Liver (tissue), 9 donors: ENCODE results near the gene ACAD9. TPM values are rescaled to one million over a fixed set of nuclear protein-coding genes. Genes with fewer than 3 reads are reported as not detected.

ENCODE experiments used
- DNase-seq: peaks from one replicate; pipeline ENCODE4 v3.0.0-alpha.2; 2017; ENCODE audit warnings: low spot score
- H3K27ac ChIP-seq, 2 donors: one replicate each; pipeline ENCODE4 v1.7.0; 2013; ENCODE audit warnings: inconsistent platforms in 2 of 2, low read length in 2 of 2, control low read depth in 1 of 2, low read depth in 1 of 2, mild to moderate bottlenecking in 1 of 2
- H3K27me3 ChIP-seq, 4 donors: one replicate each; pipeline versions ENCODE4 v1.6.1 to v1.7.0; 2013; ENCODE audit warnings: low read length in 3 of 4, inconsistent platforms in 1 of 4, mild to moderate bottlenecking in 1 of 4, moderate library complexity in 1 of 4; ENCODE audit not compliant: control insufficient read depth in 4 of 4, insufficient read depth in 4 of 4
- H3K36me3 ChIP-seq, 4 donors: one replicate each; pipeline versions ENCODE4 v1.6.1 to v1.7.0; 2013; ENCODE audit warnings: low read length in 3 of 4, mild to moderate bottlenecking in 3 of 4, low read depth in 1 of 4, moderate library complexity in 1 of 4; ENCODE audit not compliant: control insufficient read depth in 4 of 4, insufficient read depth in 3 of 4
- H3K4me1 ChIP-seq, 4 donors: one replicate each; pipeline versions ENCODE4 v1.6.1 to v1.7.0; 2013; ENCODE audit warnings: low read length in 3 of 4, mild to moderate bottlenecking in 3 of 4, moderate library complexity in 1 of 4; ENCODE audit not compliant: control insufficient read depth in 4 of 4, insufficient read depth in 4 of 4
- H3K4me3 ChIP-seq, 3 donors: one replicate each; pipeline versions ENCODE4 v1.6.1 to v1.7.0; 2013; ENCODE audit warnings: low read length in 3 of 3, control low read depth in 1 of 3, low read depth in 1 of 3, mild to moderate bottlenecking in 1 of 3
- H3K9ac ChIP-seq, 2 donors: one replicate each; pipeline ENCODE4 v1.7.0; 2013; ENCODE audit warnings: low read length in 2 of 2, mild to moderate bottlenecking in 2 of 2, moderate library complexity in 2 of 2, control low read depth in 1 of 2, low read depth in 1 of 2
- H3K9me3 ChIP-seq, 4 donors: one replicate each; pipeline versions ENCODE4 v1.6.1 to v1.7.0; 2013; ENCODE audit warnings: low read length in 3 of 4; ENCODE audit not compliant: control insufficient read depth in 4 of 4
- EGR1 ChIP-seq, 2 donors: IDR thresholded peaks; 2 replicates each; pipeline ENCODE4 v1.6.1; 2016 to 2018; ENCODE audit warnings: antibody characterized with exemption in 2 of 2, low read depth in 2 of 2
- GABPA ChIP-seq, 2 donors: IDR thresholded peaks in 1 of 2; conservative IDR thresholded peaks in 1 of 2; 2 replicates each; pipeline ENCODE4 v1.6.1; 2016; ENCODE audit warnings: antibody characterized with exemption in 2 of 2, mild to moderate bottlenecking in 1 of 2, moderate library complexity in 1 of 2
- HNF4A ChIP-seq, 2 donors: conservative IDR thresholded peaks; 2 replicates each; pipeline ENCODE4 v1.6.1; 2016; ENCODE audit warnings: antibody characterized with exemption in 2 of 2, mild to moderate bottlenecking in 2 of 2
- JUND ChIP-seq, 2 donors: IDR thresholded peaks; 2 replicates each; pipeline ENCODE4 v1.6.1; 2016; ENCODE audit warnings: antibody characterized with exemption in 2 of 2
- NR2F2 ChIP-seq: IDR thresholded peaks from 2 replicates; pipeline ENCODE4 v1.6.1; 2016; ENCODE audit warnings: antibody characterized with exemption
- RAD21 ChIP-seq, 2 donors: IDR thresholded peaks; 2 replicates each; pipeline ENCODE4 v1.6.1; 2016; ENCODE audit warnings: antibody characterized with exemption in 2 of 2, mild to moderate bottlenecking in 2 of 2
- RXRA ChIP-seq, 2 donors: IDR thresholded peaks; 2 replicates each; pipeline ENCODE4 v1.6.1; 2017 to 2018; ENCODE audit warnings: antibody characterized with exemption in 2 of 2, mild to moderate bottlenecking in 1 of 2
- SP1 ChIP-seq: IDR thresholded peaks from 2 replicates; pipeline ENCODE4 v1.6.1; 2018; ENCODE audit warnings: antibody characterized with exemption, mild to moderate bottlenecking
- YY1 ChIP-seq: IDR thresholded peaks from 2 replicates; pipeline ENCODE4 v1.6.1; 2016; ENCODE audit warnings: antibody characterized with exemption, mild to moderate bottlenecking
- WGBS: extraction: QIAGEN DNeasy Blood & Tissue Kit; methylation state at CpG from one replicate; pipeline ENCODE4 v1.1.7; 2013; 5-methylcytosine and 5-hydroxymethylcytosine counted together
- polyA plus RNA-seq, 2 donors: library from polyadenylated mRNA; stranded (reverse) in 1 of 2; unstranded in 1 of 2; fragments of 200-250 nt in 1 of 2; fragments of >200 nt in 1 of 2; fragmentation: Nextera tagmentation in 1 of 2; extraction: Ambion mirVana in 1 of 2; gene quantifications; one replicate each; pipeline versions ENCODE4 v1.2.1 to v1.2.3, GENCODE V29; 2013 to 2015
- total RNA-seq, 2 donors: library from RNA; depleted of rRNA; stranded (reverse); fragments of >200 nt; gene quantifications; one replicate each; pipeline ENCODE4 v1.2.3, GENCODE V29; 2014
- TF ChIP-seq, protein P1 (sequence below): fragments of 150-350 bp; IDR thresholded peaks from 2 replicates; pipeline ENCODE4 v1.5.1; 2017; ENCODE audit warnings: improper control_type of control experiment, low read depth, low read length; ENCODE audit not compliant: missing input control
- TF ChIP-seq, protein P2 (sequence below): IDR thresholded peaks from 2 replicates; pipeline ENCODE4 v1.6.1; 2016; ENCODE audit warnings: antibody characterized with exemption
- TF ChIP-seq, protein P3 (sequence below): IDR thresholded peaks from 2 replicates; pipeline ENCODE4 v1.6.1; 2016; ENCODE audit warnings: antibody characterized with exemption
- TF ChIP-seq, protein P4 (sequence below): IDR thresholded peaks from 2 replicates; pipeline ENCODE4 v1.6.1; 2016; ENCODE audit warnings: antibody characterized with exemption, mild to moderate bottlenecking
- TF ChIP-seq, protein P5 (sequence below): IDR thresholded peaks from 2 replicates; pipeline ENCODE4 v1.6.1; 2016; ENCODE audit warnings: antibody characterized with exemption
- donor health status: healthy.
- donor health status: healthy.
- donor health status: healthy.
- donor health status: healthy.
- donor health status: healthy.

ACAD9 gene
- total and polyA plus RNA-seq, 4 donors: 18.3 to 35.8 (median 27.2) TPM

DNA sequence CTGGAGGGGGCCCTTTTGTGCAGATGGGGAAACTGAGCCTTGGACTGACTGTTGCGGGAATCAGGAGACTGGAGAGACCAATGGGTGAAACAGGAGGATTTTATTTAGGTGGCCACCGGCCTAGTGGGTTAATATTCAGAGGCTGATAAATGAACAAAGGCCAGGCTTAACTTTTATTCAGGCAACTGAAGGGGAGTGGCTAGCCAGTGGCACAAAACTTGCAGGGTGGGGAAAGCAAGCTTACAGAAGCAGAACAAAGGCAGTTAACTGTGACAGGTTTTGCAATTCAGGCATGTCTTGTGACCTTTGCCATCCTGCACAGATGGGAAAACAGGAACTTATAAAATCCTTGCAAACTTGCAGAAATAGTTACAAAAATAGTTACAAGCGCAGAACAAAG lies 24.9 kb upstream of the ACAD9 start:
- Histone ChIP-seq H3K27ac (no peak overlapping the region), H3K9ac (no peak overlapping the region), H3K4me3 (no peak overlapping the region), H3K4me1 (no peaks in the 10 kb centered on the region), H3K9me3 (peaks cover 0 to 12% (median 7%) of the 10 kb centered on the region in 4 donors), H3K36me3 (no peaks in the 10 kb centered on the region), H3K27me3 (no peaks in the 10 kb centered on the region)
- TF ChIP-seq, protein P1, sequence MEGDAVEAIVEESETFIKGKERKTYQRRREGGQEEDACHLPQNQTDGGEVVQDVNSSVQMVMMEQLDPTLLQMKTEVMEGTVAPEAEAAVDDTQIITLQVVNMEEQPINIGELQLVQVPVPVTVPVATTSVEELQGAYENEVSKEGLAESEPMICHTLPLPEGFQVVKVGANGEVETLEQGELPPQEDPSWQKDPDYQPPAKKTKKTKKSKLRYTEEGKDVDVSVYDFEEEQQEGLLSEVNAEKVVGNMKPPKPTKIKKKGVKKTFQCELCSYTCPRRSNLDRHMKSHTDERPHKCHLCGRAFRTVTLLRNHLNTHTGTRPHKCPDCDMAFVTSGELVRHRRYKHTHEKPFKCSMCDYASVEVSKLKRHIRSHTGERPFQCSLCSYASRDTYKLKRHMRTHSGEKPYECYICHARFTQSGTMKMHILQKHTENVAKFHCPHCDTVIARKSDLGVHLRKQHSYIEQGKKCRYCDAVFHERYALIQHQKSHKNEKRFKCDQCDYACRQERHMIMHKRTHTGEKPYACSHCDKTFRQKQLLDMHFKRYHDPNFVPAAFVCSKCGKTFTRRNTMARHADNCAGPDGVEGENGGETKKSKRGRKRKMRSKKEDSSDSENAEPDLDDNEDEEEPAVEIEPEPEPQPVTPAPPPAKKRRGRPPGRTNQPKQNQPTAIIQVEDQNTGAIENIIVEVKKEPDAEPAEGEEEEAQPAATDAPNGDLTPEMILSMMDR: no peak
- TF ChIP-seq HNF4A (conservative IDR thresholded peaks at IDR 0.05): no peak
- WGBS: 87% methylated on average over 3 of the region's 3 CpGs
- DNase-seq: no peak

DNA sequence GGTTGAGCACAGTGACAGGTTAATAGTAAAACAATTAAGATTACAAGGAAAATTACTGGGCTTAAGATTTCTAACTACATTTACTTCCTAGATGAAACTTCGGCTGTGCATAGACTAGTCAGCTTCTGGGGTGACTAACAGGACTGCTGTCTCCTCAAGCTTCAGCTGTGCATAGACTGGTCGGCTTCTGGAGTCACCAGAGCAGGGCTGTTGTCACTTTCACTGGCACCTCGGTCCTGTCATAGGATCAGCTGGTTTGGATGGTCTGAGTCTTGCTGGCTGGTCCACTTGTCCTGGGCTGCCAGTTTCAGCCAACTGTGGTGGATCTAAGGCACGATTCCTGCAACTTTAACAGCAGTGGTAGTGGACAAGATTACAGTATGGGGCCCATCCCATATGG lies 23.9 kb upstream of the ACAD9 start:
- no peak for DNase-seq
- Histone ChIP-seq H3K9me3 (peaks cover 0 to 19% (median 10%) of the 10 kb centered on the region in 4 donors), H3K27me3 (no peaks in the 10 kb centered on the region), H3K4me3 (no peak overlapping the region), H3K36me3 (no peaks in the 10 kb centered on the region), H3K4me1 (no peaks in the 10 kb centered on the region), H3K27ac (no peak overlapping the region), H3K9ac (no peak overlapping the region)
- TF ChIP-seq, protein P1: no peak
- TF ChIP-seq, protein P2, sequence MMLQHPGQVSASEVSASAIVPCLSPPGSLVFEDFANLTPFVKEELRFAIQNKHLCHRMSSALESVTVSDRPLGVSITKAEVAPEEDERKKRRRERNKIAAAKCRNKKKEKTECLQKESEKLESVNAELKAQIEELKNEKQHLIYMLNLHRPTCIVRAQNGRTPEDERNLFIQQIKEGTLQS: no peak
- no peak for TF ChIP-seq JUND (IDR thresholded peaks at IDR 0.05)
- no peak for TF ChIP-seq GABPA (IDR thresholded peaks at IDR 0.05 in 1 of 2, conservative IDR thresholded peaks at IDR 0.05 in 1 of 2)
- TF ChIP-seq, protein P3, sequence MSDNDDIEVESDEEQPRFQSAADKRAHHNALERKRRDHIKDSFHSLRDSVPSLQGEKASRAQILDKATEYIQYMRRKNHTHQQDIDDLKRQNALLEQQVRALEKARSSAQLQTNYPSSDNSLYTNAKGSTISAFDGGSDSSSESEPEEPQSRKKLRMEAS: no peak
- 67% methylated on average over 4 of the region's 4 CpGs for WGBS

DNA sequence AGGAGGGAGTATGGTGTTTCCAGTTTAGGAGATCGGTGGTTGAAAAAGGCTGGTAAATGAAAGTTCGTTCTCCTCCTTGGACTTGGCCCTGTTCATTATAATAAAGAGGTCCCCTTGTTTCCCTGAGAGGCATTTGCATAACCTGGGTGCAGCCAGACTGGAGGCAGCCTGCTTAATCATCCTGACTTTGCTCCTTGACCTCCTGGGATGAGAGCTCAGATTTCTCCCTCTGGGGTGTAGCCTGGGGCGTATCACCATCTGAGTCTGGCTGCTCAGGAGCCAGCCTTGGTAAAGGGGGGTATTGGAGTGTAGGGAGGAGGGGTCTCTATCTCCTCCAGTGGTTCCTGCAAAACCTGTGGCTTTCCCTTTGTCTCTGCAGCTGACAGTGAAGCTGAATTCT lies 21.3 kb upstream of the ACAD9 start:
- DNase-seq: no peak
- TF ChIP-seq SP1: no peak
- TF ChIP-seq HNF4A (conservative IDR thresholded peaks at IDR 0.05): no peak
- TF ChIP-seq, protein P4, sequence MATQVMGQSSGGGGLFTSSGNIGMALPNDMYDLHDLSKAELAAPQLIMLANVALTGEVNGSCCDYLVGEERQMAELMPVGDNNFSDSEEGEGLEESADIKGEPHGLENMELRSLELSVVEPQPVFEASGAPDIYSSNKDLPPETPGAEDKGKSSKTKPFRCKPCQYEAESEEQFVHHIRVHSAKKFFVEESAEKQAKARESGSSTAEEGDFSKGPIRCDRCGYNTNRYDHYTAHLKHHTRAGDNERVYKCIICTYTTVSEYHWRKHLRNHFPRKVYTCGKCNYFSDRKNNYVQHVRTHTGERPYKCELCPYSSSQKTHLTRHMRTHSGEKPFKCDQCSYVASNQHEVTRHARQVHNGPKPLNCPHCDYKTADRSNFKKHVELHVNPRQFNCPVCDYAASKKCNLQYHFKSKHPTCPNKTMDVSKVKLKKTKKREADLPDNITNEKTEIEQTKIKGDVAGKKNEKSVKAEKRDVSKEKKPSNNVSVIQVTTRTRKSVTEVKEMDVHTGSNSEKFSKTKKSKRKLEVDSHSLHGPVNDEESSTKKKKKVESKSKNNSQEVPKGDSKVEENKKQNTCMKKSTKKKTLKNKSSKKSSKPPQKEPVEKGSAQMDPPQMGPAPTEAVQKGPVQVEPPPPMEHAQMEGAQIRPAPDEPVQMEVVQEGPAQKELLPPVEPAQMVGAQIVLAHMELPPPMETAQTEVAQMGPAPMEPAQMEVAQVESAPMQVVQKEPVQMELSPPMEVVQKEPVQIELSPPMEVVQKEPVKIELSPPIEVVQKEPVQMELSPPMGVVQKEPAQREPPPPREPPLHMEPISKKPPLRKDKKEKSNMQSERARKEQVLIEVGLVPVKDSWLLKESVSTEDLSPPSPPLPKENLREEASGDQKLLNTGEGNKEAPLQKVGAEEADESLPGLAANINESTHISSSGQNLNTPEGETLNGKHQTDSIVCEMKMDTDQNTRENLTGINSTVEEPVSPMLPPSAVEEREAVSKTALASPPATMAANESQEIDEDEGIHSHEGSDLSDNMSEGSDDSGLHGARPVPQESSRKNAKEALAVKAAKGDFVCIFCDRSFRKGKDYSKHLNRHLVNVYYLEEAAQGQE: no peak
- TF ChIP-seq NR2F2: no peak
- TF ChIP-seq YY1: no peak
- TF ChIP-seq EGR1 (IDR thresholded peaks at IDR 0.05; ENCODE audit: low read depth in 2 of 2): no peak
- TF ChIP-seq, protein P2: no peak
- TF ChIP-seq, protein P5, sequence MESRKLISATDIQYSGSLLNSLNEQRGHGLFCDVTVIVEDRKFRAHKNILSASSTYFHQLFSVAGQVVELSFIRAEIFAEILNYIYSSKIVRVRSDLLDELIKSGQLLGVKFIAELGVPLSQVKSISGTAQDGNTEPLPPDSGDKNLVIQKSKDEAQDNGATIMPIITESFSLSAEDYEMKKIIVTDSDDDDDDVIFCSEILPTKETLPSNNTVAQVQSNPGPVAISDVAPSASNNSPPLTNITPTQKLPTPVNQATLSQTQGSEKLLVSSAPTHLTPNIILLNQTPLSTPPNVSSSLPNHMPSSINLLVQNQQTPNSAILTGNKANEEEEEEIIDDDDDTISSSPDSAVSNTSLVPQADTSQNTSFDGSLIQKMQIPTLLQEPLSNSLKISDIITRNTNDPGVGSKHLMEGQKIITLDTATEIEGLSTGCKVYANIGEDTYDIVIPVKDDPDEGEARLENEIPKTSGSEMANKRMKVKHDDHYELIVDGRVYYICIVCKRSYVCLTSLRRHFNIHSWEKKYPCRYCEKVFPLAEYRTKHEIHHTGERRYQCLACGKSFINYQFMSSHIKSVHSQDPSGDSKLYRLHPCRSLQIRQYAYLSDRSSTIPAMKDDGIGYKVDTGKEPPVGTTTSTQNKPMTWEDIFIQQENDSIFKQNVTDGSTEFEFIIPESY: no peak
- TF ChIP-seq RXRA (IDR thresholded peaks at IDR 0.05): no peak
- TF ChIP-seq RAD21 (IDR thresholded peaks at IDR 0.05): no peak
- TF ChIP-seq GABPA (IDR thresholded peaks at IDR 0.05 in 1 of 2, conservative IDR thresholded peaks at IDR 0.05 in 1 of 2): no peak
- TF ChIP-seq, protein P1: no peak

More for the DNA sequence above, 21.3 kb upstream of the ACAD9 start:
- Histone ChIP-seq H3K4me3 (no peak overlapping the region), H3K4me1 (no peaks in the 10 kb centered on the region), H3K9me3 (peaks cover 0 to 21% (median 10%) of the 10 kb centered on the region in 4 donors), H3K36me3 (no peaks in the 10 kb centered on the region), H3K27ac (no peak overlapping the region), H3K27me3 (no peaks in the 10 kb centered on the region), H3K9ac (no peak overlapping the region)
- WGBS: 92% methylated on average over 3 of the region's 3 CpGs
